HG03469 (cell line): ENCODE data around the gene PADI4.
"Not testable (repeated sequence)": the region's sequence is repeated elsewhere in the genome, so short reads cannot be mapped to it uniquely, and the experiment has no call there.

Experiments
- ATAC-seq: cut with Tn5 transposase; IDR thresholded peaks from one replicate; pipeline ENCODE4 v1.9.1; 2021; ENCODE audit warnings: mild to moderate bottlenecking, moderate library complexity, moderate number of reproducible peaks; ENCODE audit not compliant: unreplicated experiment

The PADI4 gene

DNA sequence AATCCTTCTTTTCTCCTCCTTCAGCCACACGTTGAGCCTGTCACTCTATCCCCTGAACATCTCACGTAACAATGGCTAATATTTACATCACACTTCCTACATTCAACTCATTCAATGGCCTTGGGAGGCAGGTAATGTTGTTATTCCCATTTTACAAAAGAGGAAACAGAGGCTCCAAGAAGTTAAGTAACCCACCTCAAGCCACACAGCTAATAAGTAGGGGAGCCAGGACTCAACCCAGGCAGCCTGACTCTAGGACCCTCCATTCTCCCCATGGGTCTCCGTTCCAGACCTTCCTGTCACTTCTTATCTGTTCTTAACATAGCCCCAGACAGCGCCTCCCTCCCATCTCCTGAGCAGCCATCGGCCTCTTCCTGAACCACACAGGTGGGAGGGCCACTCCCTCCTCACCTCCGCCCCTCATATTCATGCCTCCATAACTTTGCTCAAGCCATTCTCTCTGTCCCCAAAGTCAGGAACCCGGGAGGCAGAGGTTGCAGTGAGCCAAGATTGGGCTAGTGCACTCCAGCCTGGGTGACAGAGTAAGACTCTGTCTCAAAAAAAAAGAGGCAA lies 2.2 kb downstream of the PADI4 start:
- ATAC-seq = no peak

DNA sequence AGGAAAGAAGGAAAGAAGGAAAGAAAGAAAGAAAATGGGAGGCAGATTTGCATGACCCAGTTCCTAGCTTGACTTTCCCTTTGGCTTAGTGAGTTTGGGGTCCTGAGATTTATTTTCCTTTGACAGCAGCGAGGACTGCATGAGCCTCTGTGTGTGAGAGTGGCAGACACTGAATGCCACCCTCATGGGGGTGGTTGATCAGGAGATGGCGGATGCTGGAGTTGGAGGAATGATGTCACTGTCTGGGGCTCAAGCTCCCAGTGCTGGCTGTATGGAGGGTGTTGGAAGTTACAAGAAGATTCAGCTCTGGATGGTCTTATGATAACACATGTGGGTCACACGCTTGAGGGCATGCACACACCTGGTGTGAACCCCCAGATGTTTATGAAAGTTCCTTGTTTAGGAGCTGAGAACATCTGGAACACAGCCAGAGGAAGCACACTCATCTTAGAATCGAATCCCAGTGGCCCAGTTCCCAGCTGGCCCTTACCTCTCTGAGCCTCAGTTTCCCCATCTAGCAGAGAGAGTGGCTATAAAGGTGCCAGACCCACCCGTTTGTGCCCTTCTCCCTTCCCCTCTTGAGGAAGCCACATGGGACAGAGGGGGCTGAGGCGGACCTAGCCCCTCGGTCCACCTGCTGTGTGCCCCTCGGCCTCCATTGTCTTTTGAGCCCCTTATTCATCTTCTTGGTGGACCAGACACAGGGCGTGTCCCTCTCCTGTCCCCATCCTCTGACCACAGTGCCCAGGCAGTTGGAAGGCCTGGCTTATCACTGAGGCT lies 5.7 kb downstream of the PADI4 start:
- no peak for ATAC-seq

DNA sequence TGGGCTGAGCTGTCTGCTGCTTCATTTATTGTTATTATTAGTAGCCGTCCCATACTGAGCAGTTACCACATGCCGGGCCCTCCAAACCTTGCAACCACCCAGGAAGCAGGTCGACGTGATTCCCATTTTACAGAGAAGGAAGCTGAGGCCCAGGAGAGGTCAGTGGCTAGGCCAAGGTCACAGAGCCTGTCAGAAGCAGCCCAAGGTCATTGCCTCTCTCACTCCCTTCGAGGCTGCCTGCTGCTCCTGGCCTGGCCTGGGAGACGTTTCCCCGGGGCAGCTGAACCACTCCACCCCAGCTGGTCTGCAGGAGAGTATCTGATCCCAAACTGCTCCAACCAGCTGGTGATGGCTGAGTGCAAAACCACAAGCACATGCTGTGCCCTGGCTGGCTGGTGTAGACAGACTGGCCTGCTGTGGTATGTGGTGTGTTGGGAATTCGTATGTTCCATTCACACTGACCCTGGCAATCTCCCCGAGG lies 6.5 kb downstream of the PADI4 start:
- ATAC-seq = no peak

DNA sequence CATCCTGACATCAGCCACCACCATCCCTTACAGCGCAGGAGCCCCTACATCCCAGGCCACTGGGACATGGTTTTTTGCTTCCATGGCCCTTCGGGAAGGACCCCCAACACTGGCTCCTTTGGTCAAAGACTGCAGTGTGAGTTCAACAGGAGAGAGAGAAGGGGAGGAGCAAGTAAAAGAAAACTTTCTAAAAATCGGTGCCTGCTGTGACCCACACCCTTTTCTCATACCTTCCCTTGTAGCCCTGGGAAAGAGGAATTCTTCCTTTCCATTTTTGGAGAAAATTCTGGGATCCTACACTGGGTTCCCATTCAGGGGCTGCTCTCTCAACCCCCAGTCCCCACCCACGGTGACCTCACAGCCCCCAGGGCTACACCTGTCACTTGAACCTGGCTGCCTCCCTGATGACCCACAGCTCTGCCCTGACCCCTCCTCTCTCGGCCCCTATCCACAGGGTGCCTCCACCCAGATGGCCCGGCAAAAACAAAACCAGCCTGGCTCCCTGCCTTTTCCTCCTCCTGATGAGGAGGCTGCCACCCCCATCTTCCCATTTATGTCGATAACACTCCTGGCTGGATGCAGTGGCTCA lies 7.6 kb downstream of the PADI4 start:
- no peak for ATAC-seq

DNA sequence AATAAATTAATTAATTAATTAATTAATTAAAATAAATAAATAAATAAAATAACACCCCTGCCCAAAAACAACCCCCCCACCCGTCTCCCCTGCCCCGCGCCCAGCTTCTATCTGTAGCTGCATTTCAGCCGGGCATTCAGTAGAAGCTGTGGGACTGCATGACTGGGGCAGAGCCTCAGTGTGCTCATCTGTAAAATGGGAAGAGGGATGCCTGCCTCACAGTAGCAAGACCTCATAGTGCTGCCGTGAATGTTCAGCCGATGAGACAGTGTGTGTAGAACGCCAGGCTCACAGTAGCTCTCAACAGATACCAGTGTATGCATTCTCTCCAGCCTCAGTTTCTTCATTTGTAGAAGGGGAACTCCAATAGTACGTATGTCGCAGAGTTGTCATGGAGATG lies 8.7 kb downstream of the PADI4 start:
- no peak for ATAC-seq

DNA sequence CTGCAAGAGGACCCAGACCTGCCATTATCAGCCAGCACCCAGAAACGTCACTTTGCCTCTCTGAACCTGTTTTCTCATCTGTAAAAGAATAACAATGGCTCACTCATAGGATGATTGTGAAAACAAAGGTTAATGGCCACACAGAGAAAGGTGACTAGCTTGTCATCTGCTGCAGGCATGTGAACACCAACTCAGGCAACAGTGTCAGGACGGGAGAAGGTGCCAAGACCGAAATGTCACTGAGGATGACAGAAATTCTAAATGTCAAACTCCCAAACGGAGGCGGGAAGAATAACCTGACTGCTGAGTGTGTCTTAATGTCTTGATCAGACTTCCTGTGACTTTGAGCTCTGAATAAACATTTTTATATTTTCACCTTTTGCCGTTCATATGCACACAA lies 10.3 kb downstream of the PADI4 start:
- ATAC-seq = no peak

DNA sequence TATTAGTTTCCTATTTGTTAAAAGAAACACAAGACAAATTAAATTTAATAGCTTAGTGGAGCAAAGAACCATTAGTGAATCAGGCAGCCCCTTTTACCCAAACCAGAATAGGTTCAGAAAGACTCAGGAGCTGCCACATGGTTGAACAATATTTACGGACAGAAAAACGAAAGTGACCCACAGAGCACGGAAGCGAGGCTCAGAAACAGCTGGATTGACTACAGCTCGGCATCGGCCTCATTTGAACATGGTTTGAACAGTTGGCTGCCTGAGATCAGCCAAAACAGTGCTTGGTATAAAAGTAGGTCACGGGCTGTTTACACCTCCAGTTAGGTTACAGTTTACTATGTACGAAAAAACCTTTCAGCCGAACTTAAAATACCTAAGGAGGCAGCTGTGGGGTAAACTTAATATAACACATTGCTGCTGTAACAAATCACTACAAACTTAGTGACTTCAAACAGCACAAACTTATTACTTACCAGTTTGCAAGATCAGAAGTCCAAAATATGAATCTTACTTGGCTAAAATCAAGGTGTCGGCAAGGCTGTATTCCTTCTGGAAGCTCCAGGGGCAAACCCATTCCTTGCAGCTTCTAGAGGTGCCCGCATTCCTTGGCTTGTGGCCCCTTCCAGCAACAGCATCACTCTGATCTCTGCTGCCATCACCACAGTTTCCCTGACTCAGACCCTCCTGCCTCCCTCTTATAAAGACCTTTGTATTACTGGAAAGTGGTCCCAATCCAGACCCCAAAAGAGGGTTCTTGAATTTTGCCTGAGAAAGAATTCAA lies 11.8 kb downstream of the PADI4 start:
- no peak for ATAC-seq

DNA sequence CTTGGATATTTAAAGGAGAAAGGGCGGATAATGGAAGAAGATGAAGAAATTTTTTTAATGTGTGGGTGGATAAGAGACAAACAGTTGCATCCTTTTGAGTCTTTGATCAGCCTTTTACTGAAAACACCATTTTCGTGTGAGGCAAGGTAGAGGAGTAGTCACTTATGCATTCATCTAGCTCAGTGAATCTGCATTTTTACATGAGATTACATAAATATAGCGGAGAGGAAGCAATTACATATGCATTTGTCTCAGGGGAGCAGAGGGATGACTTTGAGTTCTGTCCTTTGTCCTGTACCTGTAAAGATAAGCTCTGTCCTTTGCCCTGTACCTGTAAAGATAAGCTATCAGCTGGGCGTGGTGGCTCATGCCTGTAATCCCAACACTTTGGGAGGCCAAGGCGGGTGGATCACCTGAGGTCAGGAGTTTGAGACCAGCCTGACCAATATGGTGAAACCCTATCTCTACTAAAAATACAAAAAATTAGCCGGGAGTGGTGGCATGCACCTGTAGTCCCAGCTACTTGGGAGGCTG lies 13.9 kb downstream of the PADI4 start:
- ATAC-seq = not testable (repeated sequence)

DNA sequence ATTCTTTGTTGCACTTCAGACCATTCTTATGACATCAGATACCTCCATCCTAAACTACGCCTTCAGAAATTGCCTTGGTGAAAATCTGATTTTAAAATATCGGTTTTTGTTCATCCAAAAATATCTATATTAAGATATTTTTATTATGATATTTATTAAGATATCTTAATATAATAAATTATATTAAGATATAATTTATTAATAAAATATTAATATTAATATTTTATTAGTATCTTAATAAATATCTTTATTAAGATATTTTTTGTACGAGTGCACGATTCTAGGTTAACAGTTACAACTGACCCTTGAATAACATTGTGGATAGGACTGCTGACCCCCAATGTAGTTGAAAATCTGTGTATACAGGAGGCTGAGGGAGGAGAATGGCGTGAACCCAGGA lies 20.9 kb downstream of the PADI4 start:
- no peak for ATAC-seq

DNA sequence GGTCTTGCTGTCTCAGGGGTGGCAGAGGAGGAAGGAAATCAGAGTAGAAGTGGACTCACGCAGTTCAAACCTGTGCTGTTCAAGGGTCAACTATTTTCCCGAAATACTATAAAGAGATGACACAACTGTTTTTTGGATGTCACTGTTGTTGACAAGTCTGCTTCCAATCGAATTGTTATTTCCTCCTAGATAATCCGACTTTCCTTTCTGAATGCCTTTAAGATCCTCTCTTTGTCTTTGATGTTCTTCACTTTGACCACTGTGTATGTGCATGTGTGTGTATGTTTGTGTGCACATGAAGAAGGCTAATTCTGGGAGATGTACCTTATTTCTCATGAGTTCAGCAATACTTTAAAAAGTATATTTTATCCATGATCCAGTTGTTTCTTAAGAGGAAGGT lies 21.6 kb downstream of the PADI4 start:
- no peak for ATAC-seq

DNA sequence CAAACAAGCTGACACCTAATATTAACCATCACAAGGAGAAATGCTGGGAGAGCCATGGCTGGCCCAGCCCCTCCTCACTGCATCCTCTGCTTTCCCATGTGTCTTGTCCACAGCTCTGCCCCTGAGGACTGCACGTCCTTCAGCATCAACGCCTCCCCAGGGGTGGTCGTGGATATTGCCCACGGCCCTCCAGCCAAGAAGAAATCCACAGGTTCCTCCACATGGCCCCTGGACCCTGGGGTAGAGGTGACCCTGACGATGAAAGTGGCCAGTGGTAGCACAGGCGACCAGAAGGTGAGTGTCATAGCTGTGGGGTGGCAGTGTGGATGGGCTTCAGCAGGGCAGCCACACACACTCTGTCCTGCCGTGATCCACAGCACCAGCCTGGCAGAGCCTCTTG lies 22.9 kb downstream of the PADI4 start:
- ATAC-seq = no peak

DNA sequence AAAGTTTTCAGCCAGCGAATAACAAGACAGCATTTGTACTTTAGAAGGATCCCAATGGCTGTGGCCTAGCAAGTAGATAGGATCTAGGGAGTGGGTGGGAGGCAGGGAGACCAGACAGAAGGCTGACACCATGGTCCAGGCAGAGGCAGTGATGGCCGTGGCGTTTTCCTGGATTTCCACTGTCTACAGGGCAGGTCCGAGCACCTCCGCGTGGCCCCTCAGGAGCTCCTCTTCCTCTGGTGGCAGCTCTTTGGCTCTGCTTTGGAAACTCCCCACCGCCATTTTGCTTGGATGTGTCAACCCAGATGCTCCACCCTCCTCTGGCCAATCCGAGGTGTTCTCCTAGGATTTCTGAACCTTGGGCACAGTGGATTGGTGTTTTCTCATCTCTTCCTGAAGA lies 25.1 kb downstream of the PADI4 start:
- no peak for ATAC-seq

DNA sequence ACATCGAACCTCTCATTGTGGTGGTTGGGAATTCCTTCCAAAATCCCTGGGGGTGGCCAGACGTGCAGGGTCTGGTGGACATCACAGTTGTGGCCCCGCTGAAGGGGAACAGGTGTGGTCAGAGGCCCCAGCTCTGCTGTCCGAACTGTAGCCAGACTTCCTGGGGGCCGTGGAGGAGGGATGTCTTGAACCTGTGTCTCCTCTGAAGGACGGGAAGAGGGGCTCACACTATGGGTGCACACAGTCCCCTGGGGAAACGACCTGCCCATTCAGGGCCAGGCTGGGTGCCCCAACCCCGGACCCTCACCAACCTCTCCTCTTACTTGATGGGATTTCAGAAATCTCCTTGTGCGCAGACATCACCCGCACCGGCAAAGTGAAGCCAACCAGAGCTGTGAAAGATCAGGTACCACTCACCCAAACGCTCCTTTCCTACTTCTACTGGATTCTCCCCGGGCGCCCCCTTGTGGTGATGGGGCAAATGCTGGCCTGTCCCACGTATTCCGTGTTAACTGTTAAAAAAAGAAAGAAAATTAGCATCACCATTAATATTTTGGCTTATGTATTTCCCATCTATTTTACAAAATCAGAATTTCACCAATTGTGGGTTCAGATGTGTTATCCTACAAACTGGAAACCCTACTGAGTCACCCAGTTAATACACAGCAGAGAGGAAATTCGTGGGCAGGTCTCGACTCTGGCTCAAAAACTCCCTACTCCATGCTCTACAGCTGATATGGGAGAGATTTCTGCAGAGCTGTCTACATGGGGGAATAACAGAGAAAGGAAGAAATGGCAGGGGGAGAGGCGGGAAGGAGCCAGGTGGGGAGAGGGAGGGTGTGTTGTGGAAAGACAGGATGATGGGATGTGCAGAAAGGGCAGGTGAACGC lies 28.1 kb downstream of the PADI4 start:
- no peak for ATAC-seq

DNA sequence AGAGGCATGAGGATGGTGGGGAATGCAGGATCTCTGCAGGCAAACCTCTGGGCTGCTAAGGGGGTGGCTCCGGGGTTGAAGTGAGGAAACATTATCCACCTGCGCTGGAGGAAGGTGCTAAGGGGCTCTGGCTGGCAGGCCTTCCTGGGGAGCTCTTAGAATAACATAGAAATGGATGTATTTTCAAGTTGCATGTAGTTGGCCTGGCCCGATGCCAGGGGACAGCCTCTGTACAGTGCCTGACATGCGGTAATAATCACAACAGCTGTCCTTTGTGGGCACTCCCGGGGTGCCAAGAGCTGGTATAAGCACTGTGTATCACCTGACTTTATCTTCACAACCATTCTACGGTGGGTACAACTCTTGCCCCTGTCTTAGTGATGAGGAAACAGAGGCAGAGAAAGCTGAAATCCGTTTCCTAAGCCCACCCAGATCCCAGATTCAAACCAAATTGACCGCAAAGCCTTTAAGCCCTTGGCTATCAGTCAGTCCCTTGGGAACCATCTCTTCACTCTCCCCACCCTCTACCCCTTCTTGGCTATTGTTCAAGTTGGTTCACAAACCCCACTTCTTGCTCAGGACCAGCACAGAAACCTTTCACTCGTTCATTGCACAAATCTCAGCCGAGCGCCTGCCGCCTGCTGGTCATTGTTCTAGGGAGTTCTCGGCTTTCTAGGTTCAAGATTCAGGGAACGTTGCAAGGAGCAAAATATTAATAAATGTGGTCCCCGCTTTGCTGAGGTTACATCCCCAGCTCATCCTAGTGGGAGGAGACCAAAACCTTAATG lies 30.9 kb downstream of the PADI4 start:
- ATAC-seq = no peak

DNA sequence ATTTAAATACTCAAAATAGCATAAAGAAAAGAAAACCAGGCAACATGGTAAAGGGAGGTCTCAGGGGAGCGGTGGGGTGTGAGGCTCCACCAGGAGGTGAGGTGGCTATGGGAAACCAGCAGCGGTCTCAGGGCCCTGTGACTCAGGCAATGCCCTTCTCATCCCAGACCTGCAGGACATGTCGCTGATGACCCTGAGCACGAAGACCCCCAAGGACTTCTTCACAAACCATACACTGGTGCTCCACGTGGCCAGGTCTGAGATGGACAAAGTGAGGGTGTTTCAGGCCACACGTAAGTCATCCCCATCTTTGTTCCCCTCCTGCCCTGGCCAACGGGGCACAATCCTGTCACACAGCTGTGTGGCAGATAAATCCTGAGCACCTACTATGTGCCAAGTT lies 31.5 kb downstream of the PADI4 start:
- no peak for ATAC-seq

DNA sequence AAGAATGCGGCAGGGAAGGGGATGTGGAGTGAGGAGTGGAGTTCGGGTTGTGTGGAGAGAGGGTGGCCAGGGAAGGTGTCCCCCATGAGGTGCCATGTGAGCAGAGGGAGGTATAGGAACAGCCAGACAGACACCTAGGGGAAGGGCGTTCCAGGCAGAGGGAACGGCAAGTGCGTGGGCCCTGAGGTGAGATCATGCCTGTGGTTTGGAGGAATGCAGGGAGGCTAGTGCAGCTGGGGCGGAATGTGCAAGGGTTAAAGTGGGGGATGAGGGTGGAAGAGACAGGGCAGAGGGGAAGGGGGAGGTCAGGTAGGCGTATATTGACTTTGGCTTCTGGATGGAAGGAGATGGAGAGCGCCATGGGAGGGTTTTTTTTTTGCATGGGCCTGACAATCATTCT lies 32.4 kb downstream of the PADI4 start:
- ATAC-seq = no peak

DNA sequence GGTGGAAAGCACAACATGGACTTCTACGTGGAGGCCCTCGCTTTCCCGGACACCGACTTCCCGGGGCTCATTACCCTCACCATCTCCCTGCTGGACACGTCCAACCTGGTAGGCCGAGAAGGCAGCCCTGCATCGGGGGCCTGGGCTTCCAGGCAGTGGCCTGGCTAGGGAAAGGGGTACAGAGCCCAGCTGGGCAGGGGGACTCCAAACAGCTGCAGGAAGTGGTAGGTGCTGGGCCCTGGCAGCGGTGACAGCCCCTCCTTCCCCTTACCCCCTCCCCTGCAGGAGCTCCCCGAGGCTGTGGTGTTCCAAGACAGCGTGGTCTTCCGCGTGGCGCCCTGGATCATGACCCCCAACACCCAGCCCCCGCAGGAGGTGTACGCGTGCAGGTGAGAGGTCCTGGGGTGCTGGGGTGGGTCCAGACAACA lies 34.0 kb downstream of the PADI4 start:
- ATAC-seq = no peak

DNA sequence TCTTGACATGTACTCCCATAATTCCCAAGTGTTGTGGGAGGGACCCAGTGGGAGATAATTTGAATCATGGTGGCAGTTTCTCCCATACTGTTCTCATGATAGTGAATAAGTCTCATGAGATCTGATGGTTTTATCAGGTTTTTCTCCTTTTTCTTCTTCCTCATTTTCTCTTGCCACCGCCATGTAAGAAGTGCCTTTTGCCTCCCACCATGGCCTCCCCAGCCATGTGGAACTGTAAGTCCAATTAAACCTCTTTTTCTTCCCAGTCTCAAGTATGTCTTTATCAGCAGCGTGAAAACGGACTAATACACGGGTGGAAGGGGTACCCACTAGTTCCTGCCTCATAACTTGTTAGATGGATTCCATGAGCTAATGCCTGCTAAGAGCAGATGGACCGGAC lies 37.5 kb downstream of the PADI4 start:
- ATAC-seq = not testable (repeated sequence)

DNA sequence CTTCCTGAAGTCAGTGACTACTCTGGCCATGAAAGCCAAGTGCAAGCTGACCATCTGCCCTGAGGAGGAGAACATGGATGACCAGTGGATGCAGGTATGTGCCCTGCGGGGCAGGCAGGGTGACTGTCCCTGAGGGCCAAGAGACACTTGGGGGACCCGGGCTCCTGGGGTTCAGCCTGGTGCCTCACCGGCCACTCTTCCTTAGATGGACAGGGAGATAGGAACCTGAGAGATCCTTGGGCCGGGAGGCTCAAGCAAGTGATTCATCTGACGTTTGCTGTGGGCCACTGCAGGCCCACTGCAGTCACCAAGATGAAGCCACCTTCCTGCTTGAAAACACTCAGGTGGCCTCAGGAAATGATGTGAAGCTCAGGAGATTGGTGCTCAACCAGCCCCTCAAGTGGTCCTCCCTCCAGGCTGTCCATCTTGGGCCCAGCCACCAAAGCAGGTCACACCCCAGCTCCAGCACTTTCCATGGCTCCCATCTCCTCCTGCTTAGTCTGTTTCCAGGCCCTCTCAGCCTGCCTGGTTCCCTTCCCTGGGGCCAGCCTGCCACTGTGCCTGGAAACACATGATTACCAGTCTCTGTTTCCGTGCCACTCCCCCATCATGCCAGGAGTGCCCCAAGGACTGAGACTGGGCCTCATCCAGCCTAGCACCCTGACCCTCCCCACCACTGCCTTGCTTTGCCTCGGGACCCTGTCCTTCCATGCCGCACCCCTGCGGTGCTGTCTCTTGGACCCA lies 38.2 kb downstream of the PADI4 start:
- no peak for ATAC-seq
